Glomerular visceral epithelial cell (primary cell): ENCODE measurements around the gene UBE2L6.

Source experiments
- DNase-seq: peaks from one replicate; pipeline ENCODE4 v3.0.0-alpha.2; 2016; ENCODE audit errors: extremely low spot score

UBE2L6 gene

GRCh38 chr11:57530215-57530595 is 37.3 kb downstream of the UBE2L6 start:
- no peak for DNase-seq

- DNase-seq, result no peak
These were observed 38.5 kb downstream of the UBE2L6 start for GRCh38 chr11:57529012-57529411.

- peak; percentile 52 for DNase-seq
These were observed 40.3 kb downstream of the UBE2L6 start for GRCh38 chr11:57527056-57527631.

- DNase-seq, result no peak
These were observed 44.1 kb downstream of the UBE2L6 start for GRCh38 chr11:57523419-57523818.

GRCh38 chr11:57521116-57521515 is 46.4 kb downstream of the UBE2L6 start:
- no peak for DNase-seq

GRCh38 chr11:57516061-57516443 is 51.4 kb downstream of the UBE2L6 start:
- DNase-seq, result no peak

- DNase-seq, result peak; percentile 53
These were observed 52.0 kb downstream of the UBE2L6 start, which contains the start of gene SLC43A1 for GRCh38 chr11:57515332-57516060. Gene SLC43A1 (minus strand): TSS chr11:57515702. CDS start chr11:57514111, 1,591 bp downstream.

- DNase-seq, result peak; percentile 31
These were observed 52.7 kb downstream of the UBE2L6 start for GRCh38 chr11:57514538-57515331.

- no peak for DNase-seq
These were observed 53.4 kb downstream of the UBE2L6 start for GRCh38 chr11:57513911-57514537.

- no peak for DNase-seq
These were observed 54.0 kb downstream of the UBE2L6 start for GRCh38 chr11:57513452-57513795.

GRCh38 chr11:57512646-57513451 is 54.6 kb downstream of the UBE2L6 start:
- no peak for DNase-seq

GRCh38 chr11:57511741-57512430 is 55.6 kb downstream of the UBE2L6 start:
- DNase-seq, result no peak

- no peak for DNase-seq
These were observed 58.9 kb downstream of the UBE2L6 start for GRCh38 chr11:57508341-57509170.

- DNase-seq, result no peak
These were observed 61.0 kb downstream of the UBE2L6 start for GRCh38 chr11:57506522-57506921.

GRCh38 chr11:57504511-57504910 is 63.0 kb downstream of the UBE2L6 start:
- DNase-seq, result no peak

- no peak for DNase-seq
These were observed 64.6 kb downstream of the UBE2L6 start for GRCh38 chr11:57502870-57503269.

GRCh38 chr11:57502376-57502775 is 65.1 kb downstream of the UBE2L6 start:
- no peak for DNase-seq

GRCh38 chr11:57501953-57502352 is 65.5 kb downstream of the UBE2L6 start:
- DNase-seq, result no peak
